Naive B cell (primary cell): ENCODE results near the gene SMURF1. TPM values are rescaled to one million over a fixed set of nuclear protein-coding genes. Genes with fewer than 3 reads are reported as not detected.

Source experiments
- ATAC-seq, 2 donors: fragments of 150-1000 bp; cut with Tn5 transposase; 2 replicates each; pipeline ENCODE4 v1.10.0; 2021; ENCODE audit warnings: low read depth in 2 of 2, mild to moderate bottlenecking in 2 of 2, moderate library complexity in 2 of 2
- DNase-seq: peaks from one replicate; pipeline ENCODE4 v3.0.0; 2022
- H3K27ac Mint-ChIP-seq, 6 donors: one replicate each; pipeline ENCODE4 v1.8.0; 2020 to 2022; ENCODE audit warnings: mild to moderate bottlenecking in 6 of 6, mixed read lengths in 6 of 6, moderate library complexity in 5 of 6, inconsistent platforms in 2 of 6
- H3K27me3 Mint-ChIP-seq, 3 donors: one replicate each; pipeline ENCODE4 v1.8.0; 2021 to 2022; ENCODE audit warnings: mixed read lengths in 3 of 3, mild to moderate bottlenecking in 1 of 3
- H3K36me3 Mint-ChIP-seq, 2 donors: one replicate each; pipeline ENCODE4 v1.8.0; 2020 to 2022; ENCODE audit warnings: mixed read lengths in 2 of 2, inconsistent platforms in 1 of 2, mild to moderate bottlenecking in 1 of 2
- H3K4me1 Mint-ChIP-seq, 3 donors: one replicate each; pipeline ENCODE4 v1.8.0; 2020 to 2022; ENCODE audit warnings: mixed read lengths in 3 of 3, inconsistent platforms in 1 of 3, mild to moderate bottlenecking in 1 of 3, moderate library complexity in 1 of 3
- H3K4me3 Mint-ChIP-seq, 8 donors: one replicate each; pipeline ENCODE4 v1.8.0; 2020 to 2022; ENCODE audit warnings: mild to moderate bottlenecking in 8 of 8, mixed read lengths in 8 of 8, moderate library complexity in 8 of 8, inconsistent platforms in 2 of 8
- H3K9me3 Mint-ChIP-seq, 7 donors: one replicate each; pipeline ENCODE4 v1.8.0; 2020 to 2022; ENCODE audit warnings: mixed read lengths in 7 of 7, mild to moderate bottlenecking in 5 of 7, inconsistent platforms in 2 of 7, moderate library complexity in 1 of 7
- polyA plus RNA-seq, 6 donors: library from polyadenylated mRNA; unstranded; fragments of 300-500 nt; fragmentation: Illumina TruSeq; gene quantifications; one replicate each; pipeline ENCODE4 v1.2.3, GENCODE V29; 2021; ENCODE audit warnings: low read depth in 6 of 6

Gene SMURF1
- polyA plus RNA-seq, 6 donors from 2014 or later: 0.82 to 3.3 (median 1.7) TPM

- Mint-ChIP-seq H3K27ac (peak overlapping the region in 2 of 6 donors; percentile 24 to 64), H3K27me3 (no peaks in the 10 kb centered on the region), H3K4me1 (peaks cover 8 to 9% (median 8%) of the 10 kb centered on the region in 3 donors), H3K4me3 (no peak overlapping the region), H3K36me3 (peaks cover 27 to 37% of the 10 kb centered on the region in 2 donors), H3K9me3 (no peaks in the 10 kb centered on the region)
- ATAC-seq (no peak), DNase-seq (no peak)
Observed at GRCh38 chr7:98994046-98994944, 149.6 kb downstream of the SMURF1 start.

GRCh38 chr7:98993024-98993897, 150.6 kb downstream of the SMURF1 start:
- DNase-seq (no peak), ATAC-seq (no peak)
- Mint-ChIP-seq H3K27ac (peak overlapping the region in 1 of 6 donors; percentile 26), H3K9me3 (no peaks in the 10 kb centered on the region), H3K27me3 (no peaks in the 10 kb centered on the region), H3K36me3 (peaks cover 29 to 42% of the 10 kb centered on the region in 2 donors), H3K4me1 (peaks cover 8 to 9% (median 8%) of the 10 kb centered on the region in 3 donors), H3K4me3 (no peak overlapping the region)

GRCh38 chr7:98992076-98992475, 151.8 kb downstream of the SMURF1 start:
- Mint-ChIP-seq H3K4me1 (peaks cover 8 to 15% (median 9%) of the 10 kb centered on the region in 3 donors), H3K27me3 (no peaks in the 10 kb centered on the region), H3K4me3 (no peak overlapping the region), H3K9me3 (no peaks in the 10 kb centered on the region), H3K36me3 (peaks cover 40 to 54% of the 10 kb centered on the region in 2 donors), H3K27ac (peak overlapping the region in 2 of 6 donors; percentile 38 to 42)
- no peak for ATAC-seq
- DNase-seq: no peak

- H3K4me3 Mint-ChIP-seq: no peak overlapping the region
- H3K36me3 Mint-ChIP-seq: peaks cover 50 to 61% of the 10 kb centered on the region in 2 donors
- peaks cover 8 to 14% (median 9%) of the 10 kb centered on the region in 3 donors for H3K4me1 Mint-ChIP-seq
- no peaks in the 10 kb centered on the region for H3K27me3 Mint-ChIP-seq
- peaks cover 0 to 5% (median 0%) of the 10 kb centered on the region in 7 donors for H3K9me3 Mint-ChIP-seq
- DNase-seq (no peak), ATAC-seq (no peak)
- peak overlapping the region in 2 of 6 donors; percentile 27 to 36 for H3K27ac Mint-ChIP-seq
Observed at GRCh38 chr7:98991141-98991540, 152.8 kb downstream of the SMURF1 start.

GRCh38 chr7:98990356-98990755, 153.6 kb downstream of the SMURF1 start:
- H3K27ac Mint-ChIP-seq: no peak overlapping the region
- no peak for ATAC-seq

GRCh38 chr7:98988641-98989040, 155.3 kb downstream of the SMURF1 start:
- Mint-ChIP-seq H3K36me3 (peaks cover 72 to 75% of the 10 kb centered on the region in 2 donors), H3K27ac (peak overlapping the region in 1 of 6 donors; percentile 92), H3K4me1 (peaks cover 0 to 8% (median 0%) of the 10 kb centered on the region in 3 donors), H3K4me3 (no peak overlapping the region), H3K9me3 (peaks cover 3 to 11% (median 4%) of the 10 kb centered on the region in 7 donors), H3K27me3 (no peaks in the 10 kb centered on the region)
- ATAC-seq: no peak
- DNase-seq: no peak

More at GRCh38 chr7:98990356-98990755, 153.6 kb downstream of the SMURF1 start:
- H3K4me3 Mint-ChIP-seq: no peak overlapping the region
- peaks cover 0 to 8% (median under 1%) of the 10 kb centered on the region in 3 donors for H3K4me1 Mint-ChIP-seq
- DNase-seq: no peak
- no peaks in the 10 kb centered on the region for H3K27me3 Mint-ChIP-seq
- peaks cover 57 to 61% of the 10 kb centered on the region in 2 donors for H3K36me3 Mint-ChIP-seq
- H3K9me3 Mint-ChIP-seq: peaks cover 2 to 11% (median 4%) of the 10 kb centered on the region in 7 donors

GRCh38 chr7:98985945-98986344, 158.0 kb downstream of the SMURF1 start:
- peaks cover 0 to 8% (median 0%) of the 10 kb centered on the region in 3 donors for H3K4me1 Mint-ChIP-seq
- no peaks in the 10 kb centered on the region for H3K27me3 Mint-ChIP-seq
- DNase-seq (no peak), ATAC-seq (no peak)
- H3K36me3 Mint-ChIP-seq: peaks cover 54 to 69% of the 10 kb centered on the region in 2 donors
- H3K9me3 Mint-ChIP-seq: peaks cover 3 to 11% (median 4%) of the 10 kb centered on the region in 7 donors
- H3K27ac Mint-ChIP-seq: peak overlapping the region in 1 of 6 donors; percentile 45
- H3K4me3 Mint-ChIP-seq: no peak overlapping the region

GRCh38 chr7:98985406-98985805, 158.5 kb downstream of the SMURF1 start:
- ATAC-seq (no peak), DNase-seq (no peak)
- Mint-ChIP-seq H3K27me3 (no peaks in the 10 kb centered on the region), H3K4me1 (peaks cover 0 to 8% (median 0%) of the 10 kb centered on the region in 3 donors), H3K27ac (peak overlapping the region in 1 of 6 donors; percentile 34), H3K4me3 (no peak overlapping the region), H3K36me3 (peaks cover 54 to 68% of the 10 kb centered on the region in 2 donors), H3K9me3 (peaks cover 3 to 11% (median 4%) of the 10 kb centered on the region in 7 donors)

- DNase-seq: no peak
- Mint-ChIP-seq H3K27me3 (no peaks in the 10 kb centered on the region), H3K27ac (no peak overlapping the region), H3K9me3 (peaks cover 3 to 11% (median 4%) of the 10 kb centered on the region in 7 donors), H3K36me3 (peaks cover 56 to 72% of the 10 kb centered on the region in 2 donors), H3K4me1 (peaks cover 0 to 8% (median 0%) of the 10 kb centered on the region in 3 donors), H3K4me3 (no peak overlapping the region)
- ATAC-seq: no peak
Observed at GRCh38 chr7:98984126-98984525, 159.8 kb downstream of the SMURF1 start.

GRCh38 chr7:98982686-98983085, 161.2 kb downstream of the SMURF1 start:
- Mint-ChIP-seq H3K27me3 (no peaks in the 10 kb centered on the region), H3K36me3 (peaks cover 46 to 64% of the 10 kb centered on the region in 2 donors), H3K4me3 (no peak overlapping the region), H3K27ac (no peak overlapping the region), H3K9me3 (peaks cover 3 to 11% (median 4%) of the 10 kb centered on the region in 7 donors), H3K4me1 (peaks cover 0 to 3% (median 0%) of the 10 kb centered on the region in 3 donors)
- no peak for ATAC-seq
- DNase-seq: no peak

- ATAC-seq (no peak), DNase-seq (no peak)
- H3K36me3 Mint-ChIP-seq: peaks cover 39 to 54% of the 10 kb centered on the region in 2 donors
- no peaks in the 10 kb centered on the region for H3K4me1 Mint-ChIP-seq
- H3K27me3 Mint-ChIP-seq: no peaks in the 10 kb centered on the region
- peaks cover 3 to 11% (median 4%) of the 10 kb centered on the region in 7 donors for H3K9me3 Mint-ChIP-seq
- H3K4me3 Mint-ChIP-seq: no peak overlapping the region
- peak overlapping the region in 1 of 6 donors; percentile 41 for H3K27ac Mint-ChIP-seq
Observed at GRCh38 chr7:98981701-98982100, 162.2 kb downstream of the SMURF1 start.

- Mint-ChIP-seq H3K27me3 (no peaks in the 10 kb centered on the region), H3K4me1 (peaks cover 0 to 4% (median 0%) of the 10 kb centered on the region in 3 donors), H3K36me3 (peaks cover 30 to 32% of the 10 kb centered on the region in 2 donors), H3K27ac (peak overlapping the region in 1 of 6 donors; percentile 71), H3K9me3 (no peaks in the 10 kb centered on the region), H3K4me3 (no peak overlapping the region)
- no peak for DNase-seq
- ATAC-seq: no peak
Observed at GRCh38 chr7:98978672-98979071, 165.2 kb downstream of the SMURF1 start.
